Parathyroid adenoma (tissue), 2 donors: ENCODE data around the gene TSNAX.

Experiments
- H2AFZ ChIP-seq: fragments of 300-600 bp; sonication (generic); one replicate; pipeline ENCODE4 v1.7.0; 2017; ENCODE audit warnings: antibody characterized with exemption, mild to moderate bottlenecking
- H3K27ac ChIP-seq: fragments of 300-600 bp; sonication (generic); one replicate; pipeline ENCODE4 v1.7.0; 2017
- H3K27me3 ChIP-seq: fragments of 300-600 bp; sonication (generic); one replicate; pipeline ENCODE4 v1.7.0; 2017; ENCODE audit warnings: low read length; ENCODE audit not compliant: control insufficient read depth, insufficient read depth
- H3K36me3 ChIP-seq: fragments of 300-600 bp; sonication (generic); one replicate; pipeline ENCODE4 v1.7.0; 2017; ENCODE audit warnings: low read length; ENCODE audit not compliant: control insufficient read depth, insufficient read depth
- H3K4me1 ChIP-seq: fragments of 300-600 bp; sonication (generic); one replicate; pipeline ENCODE4 v1.7.0; 2017; ENCODE audit warnings: control low read depth
- H3K4me2 ChIP-seq: fragments of 300-600 bp; sonication (generic); one replicate; pipeline ENCODE4 v1.7.0; 2017; ENCODE audit warnings: low read length
- H3K4me3 ChIP-seq: fragments of 300-600 bp; sonication (generic); one replicate; pipeline ENCODE4 v1.7.0; 2017; ENCODE audit warnings: low read depth, low read length
- H3K79me2 ChIP-seq: fragments of 300-600 bp; sonication (generic); one replicate; pipeline ENCODE4 v1.7.0; 2017; ENCODE audit warnings: control low read depth
- H3K9ac ChIP-seq: fragments of 300-600 bp; sonication (generic); one replicate; pipeline ENCODE4 v1.7.0; 2017; ENCODE audit warnings: mild to moderate bottlenecking
- H3K9me3 ChIP-seq: fragments of 300-600 bp; sonication (generic); one replicate; pipeline ENCODE4 v1.7.0; 2017; ENCODE audit warnings: low read length; ENCODE audit not compliant: control insufficient read depth
- TF ChIP-seq, protein P1 (sequence below): fragments of 300-600 bp; sonication (generic); IDR thresholded peaks from one replicate; pipeline ENCODE4 v1.7.0; 2017; ENCODE audit warnings: antibody characterized with exemption, mild to moderate bottlenecking
- donor health status: primary hyperparathyroidism.

The TSNAX gene

DNA sequence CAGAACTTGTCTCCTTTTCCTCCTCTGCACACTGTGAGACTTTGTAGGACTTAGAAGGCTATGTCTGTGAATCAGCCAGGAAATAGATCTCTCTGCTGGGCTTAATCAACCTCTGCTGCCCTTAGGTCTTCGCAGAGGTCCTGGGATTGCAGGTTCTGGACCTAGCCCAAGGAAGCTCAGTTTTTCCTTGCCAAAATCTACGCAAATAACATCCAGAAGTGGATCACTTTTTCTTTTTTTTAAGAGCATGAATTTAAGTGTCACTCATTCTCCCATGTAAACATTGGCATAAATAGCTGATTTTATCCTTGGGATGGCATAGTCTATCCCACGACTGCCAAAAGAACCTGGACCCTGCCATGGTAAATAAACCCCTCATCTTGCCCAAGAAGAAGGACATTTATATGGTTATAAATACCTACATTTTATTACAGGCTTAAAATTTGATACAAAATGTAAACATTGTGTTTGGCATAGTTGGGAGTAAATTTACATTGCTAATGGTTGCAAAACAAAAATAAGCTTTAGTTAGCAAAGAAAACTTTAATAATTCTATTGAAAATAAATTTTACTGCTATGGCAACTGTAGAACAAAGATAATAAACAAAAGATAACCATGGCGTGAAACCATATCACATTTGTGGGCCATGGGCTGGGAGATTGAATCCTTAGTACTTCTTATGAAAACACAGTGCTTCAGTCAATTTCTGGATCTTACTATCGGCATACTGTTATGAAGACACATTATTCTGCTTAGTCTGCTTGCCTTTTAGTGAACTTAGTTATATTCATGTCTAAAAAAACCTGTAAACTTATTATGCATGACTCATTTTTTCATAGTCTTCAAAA, 73.6 kb downstream of the TSNAX start:
- H3K27ac ChIP-seq = no peak overlapping the region
- H3K36me3 ChIP-seq = no peaks in the 10 kb centered on the region
- H3K27me3 ChIP-seq = no peaks in the 10 kb centered on the region
- no peak overlapping the region for H3K4me2 ChIP-seq
- H3K9ac ChIP-seq = no peak overlapping the region
- H3K4me3 ChIP-seq = no peak overlapping the region
- no peaks in the 10 kb centered on the region for H3K79me2 ChIP-seq
- H2AFZ ChIP-seq = no peak overlapping the region
- H3K9me3 ChIP-seq = no peaks in the 10 kb centered on the region
- H3K4me1 ChIP-seq = no peaks in the 10 kb centered on the region
- TF ChIP-seq, protein P1, sequence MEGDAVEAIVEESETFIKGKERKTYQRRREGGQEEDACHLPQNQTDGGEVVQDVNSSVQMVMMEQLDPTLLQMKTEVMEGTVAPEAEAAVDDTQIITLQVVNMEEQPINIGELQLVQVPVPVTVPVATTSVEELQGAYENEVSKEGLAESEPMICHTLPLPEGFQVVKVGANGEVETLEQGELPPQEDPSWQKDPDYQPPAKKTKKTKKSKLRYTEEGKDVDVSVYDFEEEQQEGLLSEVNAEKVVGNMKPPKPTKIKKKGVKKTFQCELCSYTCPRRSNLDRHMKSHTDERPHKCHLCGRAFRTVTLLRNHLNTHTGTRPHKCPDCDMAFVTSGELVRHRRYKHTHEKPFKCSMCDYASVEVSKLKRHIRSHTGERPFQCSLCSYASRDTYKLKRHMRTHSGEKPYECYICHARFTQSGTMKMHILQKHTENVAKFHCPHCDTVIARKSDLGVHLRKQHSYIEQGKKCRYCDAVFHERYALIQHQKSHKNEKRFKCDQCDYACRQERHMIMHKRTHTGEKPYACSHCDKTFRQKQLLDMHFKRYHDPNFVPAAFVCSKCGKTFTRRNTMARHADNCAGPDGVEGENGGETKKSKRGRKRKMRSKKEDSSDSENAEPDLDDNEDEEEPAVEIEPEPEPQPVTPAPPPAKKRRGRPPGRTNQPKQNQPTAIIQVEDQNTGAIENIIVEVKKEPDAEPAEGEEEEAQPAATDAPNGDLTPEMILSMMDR = no peak

DNA sequence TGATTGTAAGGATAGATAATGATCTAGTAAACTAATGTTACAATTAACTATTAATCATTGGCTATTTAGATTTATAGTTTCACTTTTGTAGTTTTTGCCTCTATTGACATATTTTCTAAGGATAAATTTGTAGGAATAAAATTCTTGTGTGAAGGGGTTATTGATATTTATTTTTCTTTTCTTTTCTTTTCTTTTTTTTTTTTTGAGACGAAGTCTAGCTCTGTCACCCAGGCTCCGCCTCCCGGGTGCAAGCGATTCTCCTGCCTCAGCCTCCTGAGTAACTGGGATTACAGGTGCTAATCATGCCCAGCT, 74.2 kb downstream of the TSNAX start:
- H3K27ac ChIP-seq = no peak overlapping the region
- no peaks in the 10 kb centered on the region for H3K4me1 ChIP-seq
- no peak overlapping the region for H3K4me3 ChIP-seq
- no peak overlapping the region for H2AFZ ChIP-seq
- no peak overlapping the region for H3K4me2 ChIP-seq
- no peaks in the 10 kb centered on the region for H3K79me2 ChIP-seq
- H3K9ac ChIP-seq = no peak overlapping the region
- no peaks in the 10 kb centered on the region for H3K36me3 ChIP-seq
- H3K9me3 ChIP-seq = no peaks in the 10 kb centered on the region
- H3K27me3 ChIP-seq = no peaks in the 10 kb centered on the region
- TF ChIP-seq, protein P1 = no peak

DNA sequence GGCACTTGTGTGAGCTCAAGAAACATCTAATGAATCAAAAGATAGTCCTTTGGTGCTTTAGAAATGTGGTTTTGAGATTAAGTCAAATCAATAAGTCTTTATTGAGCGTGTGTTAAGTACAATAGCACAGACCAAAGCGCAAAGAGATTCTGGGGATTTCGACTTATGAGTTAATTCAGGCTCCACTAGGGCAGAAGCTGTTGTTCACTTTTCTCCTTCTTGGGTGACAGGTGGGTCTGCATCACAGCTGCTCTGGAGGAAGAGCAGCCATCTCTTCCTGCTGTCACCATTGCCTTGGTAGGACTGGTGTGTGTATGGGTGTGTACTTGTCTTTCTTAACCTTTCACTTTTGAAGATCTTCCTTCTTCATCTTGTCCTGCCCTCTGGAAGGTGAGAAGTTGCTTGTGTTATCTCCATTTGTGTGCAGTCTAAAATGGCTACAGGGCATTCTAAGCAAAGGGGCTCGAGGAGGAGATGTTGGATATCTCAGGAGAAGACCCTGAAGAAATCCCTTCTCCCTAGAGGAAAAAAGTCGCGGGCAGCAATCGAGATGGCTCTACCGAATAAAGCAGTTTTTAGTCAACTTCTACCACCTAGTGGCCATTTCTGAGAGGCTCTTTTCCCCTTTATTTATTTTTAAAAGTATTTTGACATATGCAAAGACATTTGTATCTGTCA, 75.3 kb downstream of the TSNAX start:
- Histone ChIP-seq H3K4me3 (peak overlapping the region; percentile 38), H2AFZ (peak overlapping the region; percentile 45), H3K4me1 (no peaks in the 10 kb centered on the region), H3K27ac (no peak overlapping the region), H3K4me2 (peak overlapping the region; percentile 55), H3K9ac (no peak overlapping the region), H3K79me2 (no peaks in the 10 kb centered on the region), H3K27me3 (no peaks in the 10 kb centered on the region), H3K9me3 (no peaks in the 10 kb centered on the region), H3K36me3 (no peaks in the 10 kb centered on the region)
- TF ChIP-seq, protein P1 = peak; percentile 70

DNA sequence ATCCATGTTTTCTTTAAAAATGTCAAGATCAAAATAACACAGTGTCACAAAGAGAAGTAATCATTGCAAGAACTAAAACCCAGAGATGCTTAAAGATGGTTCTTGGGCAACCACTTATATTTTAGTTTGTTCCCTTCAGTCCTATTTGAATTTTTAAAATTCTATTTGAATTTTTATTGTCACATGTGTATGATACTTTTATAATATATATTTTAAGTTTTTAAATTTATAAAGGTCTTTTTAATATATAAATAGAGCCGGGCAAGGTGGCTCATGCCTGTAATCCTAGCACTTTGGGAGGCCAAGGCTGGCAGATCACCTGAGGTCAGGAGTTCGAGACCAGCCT, 75.8 kb downstream of the TSNAX start:
- H3K79me2 ChIP-seq = no peaks in the 10 kb centered on the region
- H3K4me3 ChIP-seq = no peak overlapping the region
- no peak overlapping the region for H3K9ac ChIP-seq
- H3K4me2 ChIP-seq = no peak overlapping the region
- H2AFZ ChIP-seq = no peak overlapping the region
- H3K27me3 ChIP-seq = no peaks in the 10 kb centered on the region
- H3K4me1 ChIP-seq = no peaks in the 10 kb centered on the region
- TF ChIP-seq, protein P1 = no peak
- no peaks in the 10 kb centered on the region for H3K9me3 ChIP-seq
- no peaks in the 10 kb centered on the region for H3K36me3 ChIP-seq
- no peak overlapping the region for H3K27ac ChIP-seq
